NCI-H1436 (cell line): ENCODE data around the gene VAV2.

Experiments
- DNase-seq: peaks from one replicate; lab custom pipeline; 2025; lab: John Stamatoyannopoulos, UW

The VAV2 gene

DNA sequence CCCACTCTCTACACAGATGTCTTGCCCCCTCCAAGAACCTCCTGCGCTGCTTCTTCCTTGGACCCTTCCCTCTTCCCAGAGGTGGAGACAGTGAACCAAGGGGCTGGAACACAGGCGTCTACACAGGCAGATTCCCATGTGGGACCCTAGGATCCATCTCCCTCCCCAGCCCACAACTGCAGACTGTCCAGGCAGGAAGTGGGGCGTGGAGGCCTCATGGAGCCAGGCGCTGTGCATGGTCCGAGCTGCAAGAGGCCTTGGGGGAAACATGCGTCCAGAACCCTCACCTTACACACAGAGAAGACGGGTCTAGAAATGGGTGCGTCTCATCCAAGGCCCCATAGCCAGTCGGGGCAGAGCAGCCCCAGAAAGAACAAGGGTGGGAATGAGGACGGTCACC lies 117.5 kb downstream of the VAV2 start:
- DNase-seq, result no peak

GRCh38 chr9:133874060-133874657 lies 118.0 kb downstream of the VAV2 start:
- no peak for DNase-seq

- no peak for DNase-seq
Observed at GRCh38 chr9:133873461-133873891, 118.6 kb downstream of the VAV2 start.

GRCh38 chr9:133873009-133873408 lies 119.1 kb downstream of the VAV2 start:
- no peak for DNase-seq

GRCh38 chr9:133870598-133871595 lies 121.2 kb downstream of the VAV2 start:
- no peak for DNase-seq

GRCh38 chr9:133869674-133870405 lies 122.3 kb downstream of the VAV2 start:
- no peak for DNase-seq

- DNase-seq, result no peak
Observed at GRCh38 chr9:133868203-133868602, 123.9 kb downstream of the VAV2 start.

GRCh38 chr9:133866946-133867345 lies 125.2 kb downstream of the VAV2 start:
- no peak for DNase-seq

GRCh38 chr9:133864011-133864410 lies 128.1 kb downstream of the VAV2 start:
- DNase-seq, result no peak

DNA sequence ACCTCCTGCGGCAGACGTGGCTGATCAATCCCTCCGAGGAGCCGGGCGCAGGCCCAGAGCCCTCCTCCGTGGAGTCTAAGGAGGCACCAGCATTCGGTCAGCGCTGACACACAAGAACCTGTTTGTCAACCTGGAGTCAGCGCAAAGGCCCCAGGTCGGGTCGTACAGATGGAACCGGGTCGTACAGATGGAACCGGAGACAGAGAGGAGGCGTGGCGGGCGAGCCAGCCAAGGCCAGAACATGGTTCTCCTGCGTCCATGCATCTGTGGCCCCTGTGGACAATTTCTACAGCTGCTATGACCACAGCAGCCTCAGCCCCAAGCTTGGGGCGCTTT lies 128.9 kb downstream of the VAV2 start:
- no peak for DNase-seq

- no peak for DNase-seq
Observed at GRCh38 chr9:133862585-133863256, 129.4 kb downstream of the VAV2 start.

DNA sequence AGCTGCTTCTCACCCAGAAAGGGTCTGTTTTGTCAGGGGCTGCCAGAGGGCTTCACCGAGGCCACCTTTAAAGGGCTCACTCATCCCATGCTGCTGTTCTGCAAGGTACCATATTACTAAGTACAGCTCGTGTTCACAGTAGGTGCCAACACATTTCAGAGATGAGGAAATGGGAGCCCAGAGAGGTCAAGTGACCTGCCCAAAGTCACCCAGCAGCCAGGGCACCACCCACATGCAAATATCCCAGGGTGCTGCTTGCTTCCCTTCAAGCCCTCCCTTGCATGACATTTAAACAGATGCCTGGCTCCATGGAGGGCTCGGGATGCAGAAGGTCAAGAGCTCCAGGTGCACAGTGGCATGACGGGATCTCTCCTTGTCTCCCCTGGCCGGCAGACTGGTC lies 130.4 kb downstream of the VAV2 start:
- no peak for DNase-seq

DNA sequence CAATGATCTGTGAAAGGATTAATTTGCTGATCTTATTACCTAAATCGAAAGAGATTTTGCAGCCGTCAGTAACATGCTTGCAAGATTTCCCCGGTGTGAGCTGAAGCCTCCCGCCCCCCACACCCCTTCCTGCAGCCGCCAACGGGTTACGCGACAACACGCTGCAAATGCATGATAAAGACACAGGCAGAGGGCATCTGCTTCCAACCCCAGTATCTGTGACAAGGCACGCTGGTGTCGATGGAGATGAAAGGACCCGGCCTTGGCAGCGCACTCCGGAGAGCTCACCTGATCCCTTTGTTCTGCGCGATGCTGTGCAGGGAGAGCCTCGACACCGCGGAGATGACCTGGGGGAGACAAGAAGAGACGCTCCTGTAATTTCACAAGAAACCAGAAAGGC lies 131.0 kb downstream of the VAV2 start:
- DNase-seq, result no peak

DNA sequence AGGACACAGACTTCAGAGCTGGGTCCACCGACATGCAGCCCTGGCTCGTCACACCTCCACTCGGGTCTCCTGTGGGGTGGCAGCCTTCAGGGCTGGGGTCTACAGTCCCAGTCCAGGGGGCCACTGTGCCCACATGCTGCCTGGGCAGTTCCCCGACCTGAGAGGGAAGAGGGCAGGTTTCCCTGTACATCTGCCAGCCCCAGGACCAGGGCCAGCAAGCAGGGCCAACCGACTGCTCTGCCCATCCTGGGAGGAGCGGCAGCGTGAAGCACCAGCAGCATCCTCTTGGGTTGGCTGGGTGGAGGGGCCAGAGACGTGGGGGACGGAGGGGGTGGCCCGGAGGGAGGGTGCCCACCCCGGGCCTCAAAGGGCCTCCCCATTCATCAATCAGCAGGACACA lies 133.4 kb downstream of the VAV2 start:
- DNase-seq, result no peak

DNA sequence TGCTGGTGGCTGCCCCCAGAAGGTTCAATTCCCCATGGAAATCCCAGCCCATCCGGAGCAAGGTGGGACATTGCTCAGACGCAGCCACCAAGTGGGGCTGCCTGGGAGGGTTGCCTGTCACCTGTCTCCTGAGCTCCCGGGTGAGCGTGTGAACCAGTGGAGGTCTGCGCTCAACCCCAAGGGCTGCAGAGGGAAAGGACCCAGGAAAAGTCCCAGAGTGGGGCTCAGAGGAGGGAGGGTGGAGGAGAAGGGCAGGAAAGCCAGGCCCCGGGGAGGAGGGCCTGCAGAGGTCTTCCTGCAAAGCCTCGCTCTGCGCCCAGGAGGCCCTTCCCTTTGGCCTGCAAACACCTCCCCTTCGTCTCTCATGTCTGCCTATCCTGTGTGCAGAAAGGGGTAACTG lies 134.5 kb downstream of the VAV2 start:
- no peak for DNase-seq

- no peak for DNase-seq
Observed at GRCh38 chr9:133856798-133857197, 135.3 kb downstream of the VAV2 start.

DNA sequence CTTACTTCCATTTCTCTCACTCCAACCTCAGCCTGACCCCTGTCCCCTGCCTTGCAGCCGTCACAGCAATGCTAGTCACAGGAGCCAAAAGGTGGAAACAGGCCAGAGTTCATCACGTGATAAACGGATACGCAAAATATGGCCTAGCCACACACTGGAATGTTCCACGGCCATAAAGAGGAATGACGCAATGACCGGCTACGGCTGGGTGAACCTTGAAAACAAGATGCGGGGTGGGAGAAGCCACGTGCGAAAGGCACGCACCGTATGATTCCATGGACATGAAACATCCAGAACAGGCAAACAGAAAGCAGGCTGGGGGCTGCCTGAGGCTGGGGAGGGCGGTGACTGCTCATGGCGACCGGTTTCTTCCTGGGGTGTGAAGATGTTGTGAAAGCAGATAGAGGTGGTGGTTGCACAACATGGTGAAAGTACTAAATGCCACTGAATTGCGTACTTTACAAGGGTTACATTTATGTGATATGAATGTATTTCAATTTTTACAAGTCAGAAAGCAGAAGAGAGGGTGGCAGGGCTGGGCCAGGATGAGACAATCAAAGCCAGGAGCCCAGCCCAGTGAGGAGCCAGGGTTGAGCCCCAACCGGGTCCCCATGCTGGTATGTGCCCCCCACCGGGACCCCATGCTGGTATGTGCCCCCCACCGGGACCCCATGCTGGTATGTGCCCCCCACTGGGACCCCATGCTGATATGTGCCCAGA lies 136.2 kb downstream of the VAV2 start:
- DNase-seq, result no peak

DNA sequence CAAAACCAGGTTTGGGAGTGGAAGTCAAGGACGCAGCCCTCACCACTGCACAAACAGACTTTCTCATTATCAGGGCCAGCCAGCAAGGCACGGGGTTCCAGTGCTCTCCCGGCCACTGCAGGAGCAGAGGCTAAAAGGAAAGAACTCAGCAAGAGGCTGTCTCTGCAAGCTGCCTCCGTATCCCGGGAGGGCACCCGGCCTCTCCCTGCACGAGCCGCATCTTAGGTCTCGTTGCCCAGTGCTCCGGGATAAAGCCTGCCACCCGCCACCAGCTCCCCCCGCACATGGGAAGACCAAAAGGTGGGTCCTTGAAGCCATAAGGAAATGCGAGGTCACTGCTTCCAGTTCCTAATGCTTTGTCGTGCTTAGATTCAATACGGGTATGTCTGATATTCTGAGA lies 136.8 kb downstream of the VAV2 start:
- DNase-seq, result no peak

DNA sequence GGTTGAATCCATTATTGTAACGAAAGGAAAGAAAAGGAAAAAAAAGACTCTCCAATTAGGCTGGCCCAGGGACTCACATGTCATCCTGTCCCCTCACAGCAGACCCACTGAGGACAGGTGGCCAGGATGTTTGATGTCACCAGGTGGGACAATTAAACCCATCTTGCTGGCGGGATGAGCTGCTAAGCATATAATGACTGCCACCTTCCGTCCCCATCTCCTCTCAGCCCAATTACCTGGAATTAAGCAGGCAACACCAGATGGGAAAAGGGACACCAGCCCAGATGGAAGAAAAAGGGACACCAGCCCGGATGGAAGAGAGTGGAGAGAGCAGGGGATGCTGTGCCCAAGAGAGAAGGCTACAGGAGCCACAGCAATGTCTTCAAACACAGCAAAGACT lies 137.4 kb downstream of the VAV2 start:
- no peak for DNase-seq

- no peak for DNase-seq
Observed at GRCh38 chr9:133854048-133854447, 138.1 kb downstream of the VAV2 start.

- DNase-seq, result no peak
Observed at GRCh38 chr9:133853331-133853730, 138.8 kb downstream of the VAV2 start.

- no peak for DNase-seq
Observed at GRCh38 chr9:133852431-133852830, 139.7 kb downstream of the VAV2 start.
